Bronchial epithelial cell (primary cell): ENCODE data around the gene SEBOX. TPM values are rescaled to one million over a fixed set of nuclear protein-coding genes. Genes with fewer than 3 reads are reported as not detected.
A peak's percentile ranks its signal among the peaks of the same experiment; 100 is the strongest.

Experiments used
- DNase-seq: peaks from one replicate; pipeline ENCODE4 v3.0.0-alpha.2; 2010; ENCODE audit warnings: low read depth
- FAIRE-seq: peaks from 2 replicates; lab custom pipeline; 2011; peaks lifted over from hg19 to GRCh38; lab: Jason Lieb, UNC
- H3K27me3 ChIP-seq: 2 replicates; pipeline ENCODE4 v1.5.1; 2011; ENCODE audit warnings: low read length; ENCODE audit not compliant: control insufficient read depth, insufficient read depth
- H3K36me3 ChIP-seq: 2 replicates; pipeline ENCODE4 v1.5.1; 2011; ENCODE audit warnings: low read length; ENCODE audit not compliant: control insufficient read depth, insufficient read depth
- H3K4me3 ChIP-seq: 2 replicates; pipeline ENCODE4 v1.5.1; 2011; ENCODE audit warnings: mild to moderate bottlenecking, low read depth, low read length, control low read depth
- CTCF ChIP-seq: IDR thresholded peaks from 2 replicates; pipeline ENCODE4 v1.5.1; 2011; ENCODE audit warnings: mild to moderate bottlenecking, moderate library complexity, low read length, control low read depth, inconsistent platforms; ENCODE audit not compliant: insufficient read depth, severe bottlenecking
- total RNA-seq: library from RNA; depleted of rRNA; stranded (reverse); fragments of >200 nt; gene quantifications from 2 replicates; pipeline ENCODE4 v1.2.1, GENCODE V29; 2014

Gene SEBOX
- total RNA-seq, 1 donor from 2014 or later, result not detected

GRCh38 chr17:28366605-28367004 lies 1.6 kb upstream of the SEBOX start:
- TF ChIP-seq CTCF, result peak; percentile 5
- Histone ChIP-seq H3K27me3 (peaks cover 4% of the 10 kb centered on the region), H3K36me3 (peaks cover 2% of the 10 kb centered on the region), H3K4me3 (no peak overlapping the region)
- FAIRE-seq (no peak), DNase-seq (no peak)

GRCh38 chr17:28365487-28365886 lies 488 bp upstream of the SEBOX start:
- Histone ChIP-seq H3K4me3 (no peak overlapping the region), H3K27me3 (peaks cover 2% of the 10 kb centered on the region), H3K36me3 (peaks cover 7% of the 10 kb centered on the region)
- no peak for TF ChIP-seq CTCF
- no peak for FAIRE-seq
- DNase-seq, result no peak

GRCh38 chr17:28363776-28364650 lies 986 bp downstream of the SEBOX start:
- Histone ChIP-seq H3K36me3 (peaks cover 13% of the 10 kb centered on the region), H3K4me3 (no peak overlapping the region), H3K27me3 (no peaks in the 10 kb centered on the region)
- FAIRE-seq (no peak), DNase-seq (no peak)
- no peak for TF ChIP-seq CTCF

- no peaks in the 10 kb centered on the region for H3K27me3 ChIP-seq
- no peak for DNase-seq
- FAIRE-seq, result no peak
- H3K36me3 ChIP-seq, result peaks cover 13% of the 10 kb centered on the region
- TF ChIP-seq CTCF, result no peak
- H3K4me3 ChIP-seq, result no peak overlapping the region
Measured at GRCh38 chr17:28363186-28363585, 1.8 kb downstream of the SEBOX start.

- TF ChIP-seq CTCF, result no peak
- peaks cover 22% of the 10 kb centered on the region for H3K36me3 ChIP-seq
- H3K4me3 ChIP-seq, result peak overlapping the region; percentile 93
- FAIRE-seq (no peak), DNase-seq (no peak)
- H3K27me3 ChIP-seq, result no peaks in the 10 kb centered on the region
Measured at GRCh38 chr17:28357901-28358197, 7.2 kb downstream of the SEBOX start.
